ENCODE data around the gene CFAP299. TPM values are rescaled to one million over a fixed set of nuclear protein-coding genes. Genes with fewer than 3 reads are reported as not detected.

The CFAP299 gene
- total and polyA plus RNA-seq, 9 of the 15 experiments (the other 6 are each of a cell fraction or from before 2014, with no cell fraction given): 0.09 to 3.0 (median 0.76) TPM

- TF ChIP-seq PBX2 (CRISPR knock-in tag; IDR thresholded peaks at IDR 0.05; ENCODE audit: low read depth) (no peak), PBX2 (tag; conservative IDR thresholded peaks at IDR 0.05; ENCODE audit: low read depth) (no peak), HMG20A (CRISPR knock-in tag; conservative IDR thresholded peaks at IDR 0.05) (no peak), RBM14 (IDR thresholded peaks at IDR 0.05; ENCODE audit: borderline replicate concordance, insufficient read depth, low read depth, low read length) (no peak)
Observed at GRCh38 chr4:80874979-80875378, 539.4 kb downstream of the CFAP299 start (continued).

GRCh38 chr4:80875642-80876041 lies 540.1 kb downstream of the CFAP299 start:
- no TSS peak for BruUV-seq (replicated peaks)
- WGBS (ENCODE audit: insufficient coverage, low coverage, missing lambda C conversion rate): 2% methylated on average over 3 of the region's 3 CpGs
- Histone ChIP-seq H4K20me1 (replicated peaks; ENCODE audit: control insufficient read depth, insufficient read depth, low read length) (no peaks in the 10 kb centered on the region), H3K27me3 (ENCODE audit: control insufficient read depth in 2 of 2, insufficient read depth in 2 of 2, low read length in 2 of 2) (no peaks in the 10 kb centered on the region), H2AFZ (ENCODE audit: low read depth, low read length) (no peak overlapping the region), H3K79me2 (ENCODE audit: control insufficient read depth, insufficient read depth, low read length) (no peaks in the 10 kb centered on the region), H3K9me1 (ENCODE audit: control insufficient read depth, insufficient read depth, low read length) (no peaks in the 10 kb centered on the region), H3K36me3 (ENCODE audit: control insufficient read depth, insufficient read depth, low read length) (no peaks in the 10 kb centered on the region), H3K4me2 (ENCODE audit: insufficient read depth, low read length) (no peak overlapping the region), H3K9me3 (replicated peaks; ENCODE audit: control insufficient read depth, insufficient read depth, low read depth, low read length) (no peaks in the 10 kb centered on the region), H3K27ac (ENCODE audit: extremely low read depth, low read depth, low read length) (no peak overlapping the region), H3K4me1 (replicated peaks in 1 of 2; ENCODE audit: control insufficient read depth in 2 of 2, insufficient read depth in 2 of 2, low read length in 2 of 2) (no peaks in the 10 kb centered on the region), H3K4me3 (no peak overlapping the region), H3K9ac (ENCODE audit: insufficient read depth in 1 of 2, low read depth in 2 of 2, low read length in 2 of 2) (no peak overlapping the region)
- FAIRE-seq (no peak), DNase-seq (ENCODE audit: extremely low read depth in 1 of 4, low spot score in 3 of 4) (no peak), ATAC-seq (no peak)
- intact Hi-C loops (cut with micrococcal nuclease) (no loop called here), in situ Hi-C loops (cut with MboI) (no loop called here)
- ChIA-PET CTCF (ENCODE audit: low intra/inter-chr PET ratio) (no interaction called here), POLR2A (no interaction called here)
- TF ChIP-seq SMARCE1 (IDR thresholded peaks at IDR 0.05): no peak
- no peak for TF ChIP-seq ZFP30 (CRISPR knock-in tag; IDR thresholded peaks at IDR 0.05; ENCODE audit: borderline replicate concordance)
- no peak for TF ChIP-seq FOXJ2 (tag; IDR thresholded peaks at IDR 0.05)
- TF ChIP-seq SP2 (IDR thresholded peaks at IDR 0.05; ENCODE audit: extremely low read depth, low read depth, low read length, poor library complexity, severe bottlenecking): no peak
- no peak for TF ChIP-seq ZHX1 (conservative IDR thresholded peaks at IDR 0.05; ENCODE audit: low read length)
- TF ChIP-seq MTA2 (IDR thresholded peaks at IDR 0.05; ENCODE audit: low read depth): no peak
- no peak for TF ChIP-seq PHB (CRISPR knock-in tag; IDR thresholded peaks at IDR 0.05)
- no peak for TF ChIP-seq MED1 (CRISPR knock-in tag; IDR thresholded peaks at IDR 0.05; ENCODE audit: borderline replicate concordance)
- TF ChIP-seq E2F6 (IDR thresholded peaks at IDR 0.05; ENCODE audit: borderline replicate concordance in 1 of 2, extremely low read depth in 1 of 2, insufficient read depth in 1 of 2, insufficient read length in 1 of 2, low read depth in 1 of 2, low read length in 1 of 2, poor library complexity in 1 of 2, severe bottlenecking in 1 of 2): no peak
- TF ChIP-seq XRCC4 (IDR thresholded peaks at IDR 0.05; ENCODE audit: extremely low read depth, insufficient read depth, insufficient read length): no peak
- TF ChIP-seq ZNF707 (CRISPR knock-in tag; conservative IDR thresholded peaks at IDR 0.05): no peak
- TF ChIP-seq CBX5 (IDR thresholded peaks at IDR 0.05; ENCODE audit: borderline replicate concordance, low read depth): no peak

All from K562 (cell line).